A673 (cell line): ENCODE measurements around the gene HCK.

Experiments
- EZH2 ChIP-seq: fragments of 200-600 bp; sonication (generic); IDR thresholded peaks from 2 replicates; pipeline ENCODE4 v1.6.1; 2017; ENCODE audit warnings: borderline replicate concordance, low read depth, mild to moderate bottlenecking, mixed read lengths, antibody characterized with exemption, low read length; ENCODE audit not compliant: poor library complexity, severe bottlenecking
- TF ChIP-seq, protein P1 (sequence below): fragments of 300-800, 200-600 bp; sonication (generic); conservative IDR thresholded peaks from 2 replicates; pipeline ENCODE4 v1.5.1; 2017; ENCODE audit warnings: low read depth, mild to moderate bottlenecking, antibody characterized with exemption, low read length, moderate library complexity, mixed read lengths

DNA sequence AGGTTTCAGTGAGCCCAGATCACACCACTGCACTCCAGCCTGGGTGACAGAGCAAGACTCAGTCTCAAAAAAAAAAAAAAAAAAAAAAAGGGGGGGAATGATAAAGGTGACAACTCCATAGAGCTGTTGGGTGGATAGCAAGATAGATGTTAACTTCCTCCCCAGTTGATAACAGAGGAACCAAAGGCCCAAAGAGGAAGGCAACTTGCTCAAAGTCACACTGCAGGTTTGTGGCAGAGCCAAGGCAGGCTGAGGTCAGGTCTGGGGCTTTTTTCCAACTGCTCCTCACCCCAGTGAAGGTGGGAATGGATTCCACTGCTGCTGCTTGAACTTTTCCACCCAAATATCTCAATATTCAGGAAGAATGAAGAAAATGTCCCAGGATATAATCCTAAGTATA is 26.7 kb downstream of the HCK start:
- TF ChIP-seq EZH2 = no peak
- TF ChIP-seq, protein P1, sequence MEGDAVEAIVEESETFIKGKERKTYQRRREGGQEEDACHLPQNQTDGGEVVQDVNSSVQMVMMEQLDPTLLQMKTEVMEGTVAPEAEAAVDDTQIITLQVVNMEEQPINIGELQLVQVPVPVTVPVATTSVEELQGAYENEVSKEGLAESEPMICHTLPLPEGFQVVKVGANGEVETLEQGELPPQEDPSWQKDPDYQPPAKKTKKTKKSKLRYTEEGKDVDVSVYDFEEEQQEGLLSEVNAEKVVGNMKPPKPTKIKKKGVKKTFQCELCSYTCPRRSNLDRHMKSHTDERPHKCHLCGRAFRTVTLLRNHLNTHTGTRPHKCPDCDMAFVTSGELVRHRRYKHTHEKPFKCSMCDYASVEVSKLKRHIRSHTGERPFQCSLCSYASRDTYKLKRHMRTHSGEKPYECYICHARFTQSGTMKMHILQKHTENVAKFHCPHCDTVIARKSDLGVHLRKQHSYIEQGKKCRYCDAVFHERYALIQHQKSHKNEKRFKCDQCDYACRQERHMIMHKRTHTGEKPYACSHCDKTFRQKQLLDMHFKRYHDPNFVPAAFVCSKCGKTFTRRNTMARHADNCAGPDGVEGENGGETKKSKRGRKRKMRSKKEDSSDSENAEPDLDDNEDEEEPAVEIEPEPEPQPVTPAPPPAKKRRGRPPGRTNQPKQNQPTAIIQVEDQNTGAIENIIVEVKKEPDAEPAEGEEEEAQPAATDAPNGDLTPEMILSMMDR = no peak
